ENCODE data around the gene PNMA8C. TPM values are rescaled to one million over a fixed set of nuclear protein-coding genes. Genes with fewer than 3 reads are reported as not detected.

The PNMA8C gene
- total and polyA plus RNA-seq, 7 donors: 0.01 TPM; not detected in 6

DNA sequence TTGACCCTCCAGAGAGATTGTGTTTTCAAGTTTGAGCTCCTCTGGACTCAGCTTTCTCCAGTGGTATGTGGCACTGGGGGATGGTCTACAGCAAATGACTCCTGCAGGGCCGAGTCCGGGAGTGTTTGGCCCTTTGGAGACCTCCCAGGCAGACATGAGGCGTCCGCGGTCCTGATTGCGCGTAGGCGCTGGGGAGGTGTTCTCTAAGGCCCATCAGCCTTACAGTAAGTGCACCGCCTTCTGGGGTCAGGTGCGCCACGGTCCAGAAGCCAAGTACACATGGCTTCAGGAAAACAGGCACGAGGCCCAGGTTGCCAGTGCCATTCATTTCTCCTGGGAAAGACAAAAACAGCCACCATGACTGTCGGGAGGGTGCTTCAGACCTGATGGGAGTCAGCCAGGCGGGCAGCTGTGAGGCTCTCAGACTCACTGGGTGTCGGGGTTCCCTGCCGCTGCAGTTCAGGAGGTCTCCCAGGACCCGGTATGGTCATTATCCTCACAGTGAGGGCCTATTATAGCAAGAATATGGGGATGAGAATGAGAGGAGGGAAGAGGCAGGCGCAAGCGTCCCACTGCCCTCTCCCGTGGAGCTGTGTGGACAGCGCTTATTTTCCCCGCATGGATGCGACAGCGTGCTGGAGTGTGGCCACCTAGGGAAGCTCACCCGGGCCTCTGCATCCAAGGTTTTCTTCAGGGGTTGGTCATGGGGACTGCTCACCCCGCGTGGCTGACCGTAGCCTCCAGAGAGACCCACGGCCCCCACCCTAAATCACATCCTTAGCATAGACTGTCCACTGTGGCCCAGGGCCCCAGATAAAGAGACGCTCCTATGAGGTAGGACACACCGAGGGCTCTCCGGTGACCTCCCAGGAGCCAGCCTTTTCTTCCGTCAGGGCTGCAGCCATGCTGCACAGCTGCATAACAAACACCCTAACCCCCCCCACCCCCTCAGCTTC is 37.2 kb downstream of the PNMA8C start:
- DNase-seq (no peak), ATAC-seq (no peak)
- Histone ChIP-seq H3K9me3 (no peaks in the 10 kb centered on the region), H3K4me3 (no peak overlapping the region), H3K4me1 (no peaks in the 10 kb centered on the region), H3K36me3 (ENCODE audit: insufficient read depth in 1 of 2, low read depth in 1 of 2) (peaks cover 4 to 58% of the 10 kb centered on the region in 2 donors), H3K27ac (no peak overlapping the region), H3K27me3 (ENCODE audit: insufficient read depth in 3 of 3, low read length in 2 of 3) (no peaks in the 10 kb centered on the region)
- 86 to 90% (median 89%) methylated on average over 29 to 33 of the region's 33 CpGs for WGBS, 3 donors
- intact Hi-C loops (cut with DNase I): no loop called here
- TF ChIP-seq, protein P1, sequence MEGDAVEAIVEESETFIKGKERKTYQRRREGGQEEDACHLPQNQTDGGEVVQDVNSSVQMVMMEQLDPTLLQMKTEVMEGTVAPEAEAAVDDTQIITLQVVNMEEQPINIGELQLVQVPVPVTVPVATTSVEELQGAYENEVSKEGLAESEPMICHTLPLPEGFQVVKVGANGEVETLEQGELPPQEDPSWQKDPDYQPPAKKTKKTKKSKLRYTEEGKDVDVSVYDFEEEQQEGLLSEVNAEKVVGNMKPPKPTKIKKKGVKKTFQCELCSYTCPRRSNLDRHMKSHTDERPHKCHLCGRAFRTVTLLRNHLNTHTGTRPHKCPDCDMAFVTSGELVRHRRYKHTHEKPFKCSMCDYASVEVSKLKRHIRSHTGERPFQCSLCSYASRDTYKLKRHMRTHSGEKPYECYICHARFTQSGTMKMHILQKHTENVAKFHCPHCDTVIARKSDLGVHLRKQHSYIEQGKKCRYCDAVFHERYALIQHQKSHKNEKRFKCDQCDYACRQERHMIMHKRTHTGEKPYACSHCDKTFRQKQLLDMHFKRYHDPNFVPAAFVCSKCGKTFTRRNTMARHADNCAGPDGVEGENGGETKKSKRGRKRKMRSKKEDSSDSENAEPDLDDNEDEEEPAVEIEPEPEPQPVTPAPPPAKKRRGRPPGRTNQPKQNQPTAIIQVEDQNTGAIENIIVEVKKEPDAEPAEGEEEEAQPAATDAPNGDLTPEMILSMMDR (IDR thresholded peaks at IDR 0.05): no peak

DNA sequence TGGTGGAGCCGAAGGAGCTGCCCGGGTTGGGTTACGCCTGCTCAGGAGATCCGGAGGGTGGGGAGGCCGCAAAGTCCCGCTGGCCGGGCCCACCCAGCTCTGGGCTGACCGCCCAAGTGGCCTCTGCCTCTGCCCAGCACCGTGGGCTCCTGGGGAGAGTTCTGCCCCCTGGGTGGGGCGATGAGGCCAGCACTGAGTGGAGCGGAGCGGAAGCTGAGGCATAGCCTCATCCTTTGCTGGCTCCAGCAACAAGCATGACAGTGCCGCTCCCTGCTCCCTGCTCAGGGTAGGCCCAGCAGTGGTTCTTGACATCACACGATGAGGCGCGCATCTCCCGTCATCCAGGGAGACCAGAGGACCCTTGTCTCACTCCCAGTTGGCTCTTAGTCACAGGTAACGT is 37.9 kb downstream of the PNMA8C start:
- WGBS, 3 donors: 85 to 89% (median 86%) methylated on average over 18 of the region's 18 CpGs
- no peak overlapping the region for H3K27ac ChIP-seq
- peaks cover 6 to 59% of the 10 kb centered on the region in 2 donors for H3K36me3 ChIP-seq (ENCODE audit: insufficient read depth in 1 of 2, low read depth in 1 of 2)
- peak in 2 of 4 donors; percentile 18 to 29 for ATAC-seq
- TF ChIP-seq, protein P1 (IDR thresholded peaks at IDR 0.05): no peak
- no peak overlapping the region for H3K4me3 ChIP-seq
- H3K27me3 ChIP-seq (ENCODE audit: insufficient read depth in 3 of 3, low read length in 2 of 3): no peaks in the 10 kb centered on the region
- no peaks in the 10 kb centered on the region for H3K4me1 ChIP-seq
- peak in 1 of 2 donors; percentile 46 for DNase-seq
- H3K9me3 ChIP-seq: no peaks in the 10 kb centered on the region
- intact Hi-C loops (cut with DNase I): no loop called here

DNA sequence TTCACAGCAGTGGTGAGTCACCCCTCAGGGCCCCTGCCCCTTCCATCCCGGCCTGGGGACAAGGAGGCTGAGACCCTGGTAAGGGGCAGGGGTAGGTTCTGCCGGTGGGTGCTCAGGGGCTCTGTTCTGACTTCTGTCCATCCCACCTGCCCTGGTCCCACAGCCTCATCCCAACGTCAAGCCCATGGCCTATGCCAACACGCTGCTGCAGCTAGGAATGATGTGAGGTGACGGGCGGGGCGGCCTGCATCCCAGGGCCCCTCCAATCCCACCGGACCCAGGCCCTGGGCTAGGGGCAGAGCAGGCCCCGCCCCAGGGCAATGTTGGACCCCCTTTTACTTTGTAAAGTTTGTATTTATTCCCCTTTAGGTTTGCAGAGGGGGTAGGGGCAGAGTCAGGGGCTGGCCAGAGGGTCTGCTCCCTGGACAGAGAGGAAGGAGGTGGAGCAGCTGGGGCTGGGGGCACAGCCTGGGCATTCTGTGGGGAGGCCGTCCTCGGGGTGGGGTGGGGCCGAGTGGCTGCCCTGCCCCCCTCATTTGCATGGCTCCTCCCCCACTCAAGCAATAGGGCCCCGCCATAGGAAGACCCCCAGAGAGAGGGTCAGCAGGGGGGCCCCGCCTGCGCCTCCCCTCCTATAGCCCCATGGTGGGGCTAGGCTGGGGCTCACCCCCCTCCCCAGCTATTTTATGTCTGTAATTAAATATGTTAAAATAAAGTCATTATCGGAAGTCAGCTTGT is 38.4 kb downstream of the PNMA8C start:
- DNase-seq (no peak), ATAC-seq (no peak)
- no peaks in the 10 kb centered on the region for H3K27me3 ChIP-seq (ENCODE audit: insufficient read depth in 3 of 3, low read length in 2 of 3)
- 93 to 95% (median 93%) methylated on average over 16 of the region's 16 CpGs for WGBS, 3 donors
- H3K27ac ChIP-seq: no peak overlapping the region
- peaks cover 6 to 65% of the 10 kb centered on the region in 2 donors for H3K36me3 ChIP-seq (ENCODE audit: insufficient read depth in 1 of 2, low read depth in 1 of 2)
- intact Hi-C loops (cut with DNase I): no loop called here
- H3K4me1 ChIP-seq: no peaks in the 10 kb centered on the region
- no peaks in the 10 kb centered on the region for H3K9me3 ChIP-seq
- TF ChIP-seq, protein P1 (IDR thresholded peaks at IDR 0.05): no peak
- no peak overlapping the region for H3K4me3 ChIP-seq

DNA sequence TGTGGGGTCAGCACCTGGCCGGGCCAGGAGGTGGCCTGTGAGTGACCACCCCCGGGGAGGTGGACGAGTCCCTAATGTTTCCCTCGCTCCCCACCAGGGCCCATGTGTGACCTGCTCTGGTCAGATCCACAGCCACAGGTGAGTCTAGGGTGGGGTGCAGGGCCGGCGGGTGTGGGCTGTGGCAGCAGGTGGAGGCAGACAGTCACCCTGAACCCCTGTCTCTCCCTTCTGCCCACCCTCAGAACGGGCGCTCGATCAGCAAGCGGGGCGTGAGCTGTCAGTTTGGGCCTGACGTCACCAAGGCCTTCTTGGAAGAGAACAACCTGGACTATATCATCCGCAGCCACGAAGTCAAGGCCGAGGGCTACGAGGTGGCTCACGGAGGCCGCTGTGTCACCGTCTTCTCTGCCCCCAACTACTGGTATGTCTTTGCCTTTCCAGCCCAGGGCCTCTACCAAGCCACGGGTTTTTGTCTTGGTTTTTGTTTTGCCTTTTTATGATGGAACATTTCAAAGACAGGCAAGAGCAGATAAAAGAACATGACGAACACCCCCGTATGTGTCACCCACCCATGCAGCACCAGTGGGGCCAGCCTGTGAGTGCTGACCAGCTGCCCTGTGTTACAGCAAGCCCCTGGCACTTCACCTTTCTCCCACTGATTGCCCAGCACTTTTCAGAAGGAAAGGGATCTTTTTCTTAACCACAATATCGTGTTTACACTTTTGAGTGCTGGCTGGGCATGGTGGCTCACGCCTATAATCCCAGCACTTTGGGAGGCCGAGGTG is 40.2 kb downstream of the PNMA8C start:
- Histone ChIP-seq H3K27me3 (ENCODE audit: insufficient read depth in 3 of 3, low read length in 2 of 3) (no peaks in the 10 kb centered on the region), H3K36me3 (ENCODE audit: insufficient read depth in 1 of 2, low read depth in 1 of 2) (peaks cover 6 to 80% of the 10 kb centered on the region in 2 donors), H3K9me3 (no peaks in the 10 kb centered on the region), H3K27ac (no peak overlapping the region), H3K4me1 (no peaks in the 10 kb centered on the region), H3K4me3 (no peak overlapping the region)
- ATAC-seq (no peak), DNase-seq (no peak)
- TF ChIP-seq, protein P1 (IDR thresholded peaks at IDR 0.05): no peak
- 91 to 94% (median 92%) methylated on average over 25 of the region's 25 CpGs for WGBS, 3 donors
- intact Hi-C loops (cut with DNase I): no loop called here
